Measurements from ENCODE around the gene DNM1L. TPM values are rescaled to one million over a fixed set of nuclear protein-coding genes. Genes with fewer than 3 reads are reported as not detected.
"Not testable (repeated sequence)": the region's sequence is repeated elsewhere in the genome, so short reads cannot be mapped to it uniquely, and the experiment has no call there.

Gene DNM1L
- total and polyA plus RNA-seq, 10 of the 15 experiments (the other 5 are each of a cell fraction or from before 2014, with no cell fraction given): 23.1 to 201 (median 63.9) TPM

GRCh38 chr12:32698285-32698684 is 19.2 kb downstream of the DNM1L start:
- peaks cover 1% of the 10 kb centered on the region; the same call in 1 of the 3 replicates for H3K9me3 ChIP-seq (replicated peaks; ENCODE audit: control insufficient read depth, insufficient read depth, low read length)
- RAD21 ChIA-PET (ENCODE audit: unreplicated experiment): no interaction called here
- DNase-seq (ENCODE audit: low read depth, low spot score) (no peak), FAIRE-seq (no peak), ATAC-seq (no peak)
- H3K9ac ChIP-seq (ENCODE audit: control insufficient read depth, insufficient read depth, low read length): no peak overlapping the region
- CTCF ChIA-PET: interaction anchor here (1.4 kb wide), 1 partner anchor 9 kb away, joined by 3 read pairs; no protein-coding TSS in a partner anchor
- WGBS (ENCODE audit: insufficient coverage, insufficient replicate concordance, low lambda C conversion rate, missing lambda C conversion rate): 61% methylated on average over 2 of the region's 2 CpGs
- no peaks in the 10 kb centered on the region for H3K4me1 ChIP-seq (ENCODE audit: control insufficient read depth, insufficient read depth, low read length)
- H3K79me2 ChIP-seq (ENCODE audit: control insufficient read depth, insufficient read depth, low read length): peaks cover 49% of the 10 kb centered on the region
- H3K4me2 ChIP-seq (ENCODE audit: control insufficient read depth, insufficient read depth): no peak overlapping the region
- no peaks in the 10 kb centered on the region; the same call in 1 of the 2 replicates for H4K20me1 ChIP-seq (ENCODE audit: control insufficient read depth, insufficient read depth)
- SMC1A ChIA-PET (ENCODE audit: uncharacterized antibody, unreplicated experiment): interaction anchor here (0.8 to 1.6 kb wide), 3 partner anchors 8 to 39 kb away, joined by 3 to 8 read pairs (median 3); no protein-coding TSS in a partner anchor
- in situ Hi-C loops (cut with MboI) (no loop called here), intact Hi-C loops (cut with micrococcal nuclease; ENCODE audit: unreplicated experiment) (no loop called here)
- H3K4me3 ChIP-seq: no peak overlapping the region
- peaks cover 0 to 1% of the 10 kb centered on the region in 2 experiments; a peak in 1 of 4 replicates for H3K36me3 ChIP-seq (ENCODE audit: control insufficient read depth in 2 of 2, insufficient read depth in 2 of 2, low read length in 1 of 2)
- no TSS peak for BruUV-seq (replicated peaks)
- TF ChIP-seq BHLHE40 (IDR thresholded peaks at IDR 0.05; ENCODE audit: borderline replicate concordance in 1 of 2, low read depth in 2 of 2, low read length in 1 of 2): no peak
- no peak for TF ChIP-seq SKIL (IDR thresholded peaks at IDR 0.05; ENCODE audit: low read depth, poor library complexity, severe bottlenecking)
- no peak for TF ChIP-seq CTCF (IDR thresholded peaks at IDR 0.05 in 2 of 3, conservative IDR thresholded peaks at IDR 0.05 in 1 of 3; ENCODE audit: control insufficient read depth in 2 of 3, extremely low read depth in 1 of 3, insufficient read depth in 1 of 3, low read depth in 3 of 3, low read length in 3 of 3)
- TF ChIP-seq MEF2B (IDR thresholded peaks at IDR 0.05; ENCODE audit: partially characterized antibody, poor library complexity, severe bottlenecking): no peak
- TF ChIP-seq POLR2AphosphoS2 (IDR thresholded peaks at IDR 0.05; ENCODE audit: low read depth, low read length): no peak
- TF ChIP-seq CHD1 (IDR thresholded peaks at IDR 0.05; ENCODE audit: low read depth, low read length): no peak
- no peak for TF ChIP-seq MAX (IDR thresholded peaks at IDR 0.05; ENCODE audit: low read depth, low read length)
- TF ChIP-seq FOXK2 (IDR thresholded peaks at IDR 0.05): no peak
- H3K27me3 ChIP-seq (replicated peaks in 1 of 2; ENCODE audit: control insufficient read depth in 2 of 2, insufficient read depth in 2 of 2, low read length in 1 of 2): no peaks in the 10 kb centered on the region
- H3K27ac ChIP-seq (ENCODE audit: control insufficient read depth, insufficient read depth): no peak overlapping the region
- H2AFZ ChIP-seq (ENCODE audit: control insufficient read depth, low read depth, low read length): no peak overlapping the region
- POLR2A ChIA-PET: no interaction called here

GRCh38 chr12:32699437-32699836 is 20.3 kb downstream of the DNM1L start:
- POLR2A ChIA-PET: interaction anchor here (0.6 to 0.8 kb wide), 2 partner anchors 16 to 41 kb away, joined by 3 read pairs; no protein-coding TSS in a partner anchor
- H3K4me2 ChIP-seq (ENCODE audit: control insufficient read depth, insufficient read depth); RAD21 ChIA-PET (ENCODE audit: unreplicated experiment); H3K4me1 ChIP-seq (ENCODE audit: control insufficient read depth, insufficient read depth, low read length); H3K4me3 ChIP-seq; FAIRE-seq; H3K27me3 ChIP-seq (replicated peaks in 1 of 2; ENCODE audit: control insufficient read depth in 2 of 2, insufficient read depth in 2 of 2, low read length in 1 of 2); H2AFZ ChIP-seq (ENCODE audit: control insufficient read depth, low read depth, low read length); ATAC-seq; BruUV-seq (replicated peaks); DNase-seq (ENCODE audit: low read depth, low spot score); in situ Hi-C loops (cut with MboI); H3K9me3 ChIP-seq (replicated peaks; ENCODE audit: control insufficient read depth, insufficient read depth, low read length); intact Hi-C loops (cut with micrococcal nuclease; ENCODE audit: unreplicated experiment); H3K9ac ChIP-seq (ENCODE audit: control insufficient read depth, insufficient read depth, low read length); H3K27ac ChIP-seq (ENCODE audit: control insufficient read depth, insufficient read depth); H3K36me3 ChIP-seq (ENCODE audit: control insufficient read depth in 2 of 2, insufficient read depth in 2 of 2, low read length in 1 of 2); H4K20me1 ChIP-seq (ENCODE audit: control insufficient read depth, insufficient read depth): not testable (repeated sequence)
- CTCF ChIA-PET: interaction anchor here (1.4 kb wide), 1 partner anchor 8 kb away, joined by 3 read pairs; no protein-coding TSS in a partner anchor
- peaks cover 45% of the 10 kb centered on the region for H3K79me2 ChIP-seq (ENCODE audit: control insufficient read depth, insufficient read depth, low read length)
- 97% methylated on average over 7 of the region's 8 CpGs for WGBS (ENCODE audit: insufficient coverage, insufficient replicate concordance, low lambda C conversion rate, missing lambda C conversion rate)
- SMC1A ChIA-PET (ENCODE audit: uncharacterized antibody, unreplicated experiment): interaction anchor here (0.5 to 1.8 kb wide), 6 partner anchors 10 to 1407 kb away, joined by 3 to 6 read pairs (median 3); no protein-coding TSS in a partner anchor

All from GM12878 (cell line).